GM13977 (cell line): ENCODE measurements around the gene SHROOM4.

ENCODE experiments used
- DNase-seq: peaks from one replicate; pipeline ENCODE4 v3.0.0; 2012; ENCODE audit warnings: low spot score
- CTCF ChIP-seq: IDR thresholded peaks from 2 replicates; pipeline ENCODE4 v1.5.1; 2012; ENCODE audit warnings: mild to moderate bottlenecking, control low read depth; ENCODE audit not compliant: insufficient read depth; ENCODE audit errors: extremely low read depth, missing control alignments
- in situ Hi-C: fragments of 300-500 bp; cut with MboI; formaldehyde crosslinking; loops from one replicate; pipeline ENCODE4 v1.12.0; 2022; ENCODE audit warnings: low sequenced_read_pairs, low pct_unique_long_range_greater_than_20kb, mixed read lengths, inconsistent platforms; ENCODE audit not compliant: unreplicated experiment

SHROOM4 gene

DNA sequence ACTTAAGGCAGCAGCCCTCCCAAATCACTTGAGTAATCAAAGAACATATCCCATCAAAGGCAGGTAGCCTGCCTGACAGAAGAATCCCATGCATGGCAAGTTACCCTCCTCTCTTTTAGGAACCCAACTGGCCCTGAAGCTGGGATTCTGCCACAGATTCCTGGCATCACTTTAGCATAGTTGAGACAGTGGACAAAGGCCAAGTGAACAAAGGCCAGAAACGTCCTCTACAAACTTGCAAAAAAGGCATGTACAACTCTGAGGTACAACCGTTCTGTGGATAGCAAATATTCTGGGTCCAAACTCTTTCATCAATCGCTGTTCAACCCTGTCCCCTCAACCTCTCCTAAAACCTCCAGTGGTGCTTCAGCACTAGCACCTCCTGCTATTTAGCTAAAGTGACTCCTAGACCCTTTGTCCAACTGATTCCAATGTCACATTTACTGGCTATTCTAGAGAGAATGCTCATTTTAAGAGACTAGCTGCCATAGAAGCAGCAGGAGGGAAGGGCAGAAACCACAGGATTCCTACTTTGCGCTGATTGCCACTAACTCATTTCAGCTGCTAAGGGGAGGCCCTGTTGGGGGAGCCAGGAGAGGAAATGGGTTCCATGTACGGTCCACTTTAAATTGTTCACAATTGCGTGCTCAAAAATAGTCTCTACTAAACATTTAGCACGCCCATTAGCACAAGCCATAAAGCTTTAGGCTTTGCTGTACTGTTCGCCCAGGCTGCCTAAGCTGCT lies 105.9 kb downstream of the SHROOM4 start:
- DNase-seq: no peak

GRCh38 chrX:50707405-50707804 lies 106.6 kb downstream of the SHROOM4 start:
- in situ Hi-C loops: no loop called here
- no peak for DNase-seq
- TF ChIP-seq CTCF: no peak

More for the DNA sequence above, 105.9 kb downstream of the SHROOM4 start:
- in situ Hi-C loops: no loop called here
- TF ChIP-seq CTCF: no peak

DNA sequence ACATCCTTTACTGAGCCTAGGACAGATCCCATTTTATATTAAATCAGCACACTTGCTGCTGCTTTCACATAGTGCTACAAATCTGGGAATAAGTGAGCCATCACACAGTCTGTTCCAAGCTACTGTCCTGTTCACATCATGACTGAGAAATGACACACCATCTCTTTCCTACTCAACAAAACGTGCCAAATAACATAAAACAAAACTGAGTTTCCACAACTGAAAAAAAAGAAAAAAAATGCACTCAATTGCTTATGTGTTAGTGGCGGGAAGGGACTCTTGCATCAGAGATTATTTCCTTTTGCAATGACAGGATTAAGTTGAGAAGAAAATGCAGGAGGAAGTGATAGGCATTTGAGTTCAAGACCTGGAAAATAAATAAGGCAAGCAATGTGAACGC lies 109.0 kb downstream of the SHROOM4 start:
- DNase-seq: no peak
- no peak for TF ChIP-seq CTCF
- in situ Hi-C loops: no loop called here

GRCh38 chrX:50704360-50704759 lies 109.6 kb downstream of the SHROOM4 start:
- no peak for TF ChIP-seq CTCF
- DNase-seq: no peak
- in situ Hi-C loops: no loop called here

DNA sequence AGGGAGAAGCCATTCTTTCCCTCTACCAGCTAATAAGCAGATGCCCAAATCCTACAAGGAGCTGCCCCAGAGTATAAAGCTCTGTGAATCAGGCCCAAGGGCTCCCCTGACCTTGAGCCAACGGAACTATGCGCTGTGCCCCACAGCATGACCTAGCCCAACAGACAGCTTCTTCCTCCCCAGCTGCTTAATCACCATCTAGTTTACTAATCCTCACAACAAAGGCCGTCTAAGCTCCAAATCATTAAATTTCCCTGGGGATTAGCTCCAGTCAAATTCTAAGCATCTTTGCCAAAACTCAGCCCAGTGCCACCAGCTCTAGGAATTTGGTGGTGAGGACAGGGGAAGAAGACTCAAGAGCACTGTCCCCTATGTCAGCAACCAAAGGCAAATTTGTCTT lies 113.1 kb downstream of the SHROOM4 start:
- no peak for TF ChIP-seq CTCF
- DNase-seq: no peak
- in situ Hi-C loops: no loop called here

GRCh38 chrX:50698944-50699343 lies 115.0 kb downstream of the SHROOM4 start:
- no peak for DNase-seq
- in situ Hi-C loops: no loop called here
- TF ChIP-seq CTCF: no peak
